ENCODE results near the gene FAM107B. TPM values are rescaled to one million over a fixed set of nuclear protein-coding genes. Genes with fewer than 3 reads are reported as not detected.

The FAM107B gene
- total and polyA plus RNA-seq, 2 of the 4 experiments (the other 2 are of a cell fraction): 26.4 to 27.1 TPM

DNA sequence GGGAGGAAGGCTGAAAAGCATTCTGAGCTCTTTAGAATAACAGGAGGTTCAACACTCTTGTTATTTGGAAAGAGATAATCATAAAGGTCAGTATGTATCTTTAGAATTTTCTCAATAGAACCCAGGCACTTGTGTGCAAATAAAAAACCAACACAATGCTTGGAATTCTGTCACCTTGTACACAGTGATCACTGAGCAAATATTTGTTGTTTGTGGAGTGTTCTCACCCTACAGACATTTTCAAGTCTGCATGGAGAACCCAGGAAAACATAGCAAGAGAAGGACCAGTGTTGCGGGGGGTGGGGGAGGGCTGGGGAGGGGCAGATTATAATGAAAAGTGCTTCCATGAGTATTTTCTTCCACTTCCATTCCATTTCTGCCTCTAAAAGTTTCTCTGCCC lies 87.4 kb downstream of the FAM107B start:
- Histone ChIP-seq H3K4me2 (ENCODE audit: low read depth, low read length) (no peak overlapping the region), H3K9me1 (ENCODE audit: insufficient read depth, low read length) (peaks cover 12% of the 10 kb centered on the region), H3K9ac (ENCODE audit: low read depth, low read length) (no peak overlapping the region), H3K79me1 (ENCODE audit: low read depth in 1 of 2, low read length in 2 of 2) (no peaks in the 10 kb centered on the region), H3K18ac (ENCODE audit: low read depth, low read length) (no peak overlapping the region), H2BK15ac (ENCODE audit: low read depth, low read length) (no peak overlapping the region), H3K4ac (ENCODE audit: low read depth, low read length) (no peak overlapping the region), H3K14ac (replicated peaks; ENCODE audit: low read depth, low read length) (0 out of 2 replicates have a peak overlapping the region, but pooled peaks have one; percentile 3), H3K36me3 (ENCODE audit: control insufficient read depth, insufficient read depth, low read length) (no peaks in the 10 kb centered on the region), H3K27ac (ENCODE audit: insufficient read depth, low read length) (no peak overlapping the region), H4K20me1 (ENCODE audit: insufficient read depth, low read length) (no peaks in the 10 kb centered on the region), H4K8ac (ENCODE audit: low read depth in 2 of 2, low read length in 2 of 2) (no peak overlapping the region), H3K9me3 (ENCODE audit: control insufficient read depth, insufficient read depth, low read length) (no peaks in the 10 kb centered on the region), H2BK20ac (ENCODE audit: low read depth, low read length) (no peak overlapping the region; the same call in 1 of the 2 replicates), H2AK5ac (ENCODE audit: low read depth, low read length) (no peak overlapping the region), H4K5ac (ENCODE audit: low read depth, low read length) (no peak overlapping the region), H2AFZ (replicated peaks; ENCODE audit: low read length, poor library complexity) (no peak overlapping the region), H3K56ac (ENCODE audit: extremely low read depth, insufficient read depth, low read length) (no peak overlapping the region), H2BK5ac (ENCODE audit: low read depth, low read length, poor library complexity, severe bottlenecking) (no peak overlapping the region), H3K27me3 (ENCODE audit: control insufficient read depth, insufficient read depth, low read length) (no peaks in the 10 kb centered on the region), H3K23ac (ENCODE audit: low read depth, low read length) (no peak overlapping the region), H2BK120ac (ENCODE audit: low read depth, low read length) (no peak overlapping the region), H2AK9ac (replicated peaks; ENCODE audit: low read depth, low read length, poor library complexity) (no peak overlapping the region), H3K4me1 (ENCODE audit: control insufficient read depth, insufficient read depth, low read length) (peaks cover 1% of the 10 kb centered on the region; the same call in 1 of the 2 replicates), H4K91ac (ENCODE audit: insufficient read depth, low read depth, low read length) (no peak overlapping the region), H3K4me3 (ENCODE audit: insufficient read depth, low read depth, low read length) (no peak overlapping the region)
- DNase-seq (no peak), ATAC-seq (ENCODE audit: low read depth) (no peak)
- in situ Hi-C loops (cut with MboI; ENCODE audit: low sequenced_read_pairs) (no loop called here), dilution Hi-C loops (cut with HindIII; ENCODE audit: low sequenced_read_pairs, unreplicated experiment) (no loop called here), intact Hi-C loops (cut with micrococcal nuclease) (no loop called here)
- WGBS, 2 experiments (ENCODE audit: extremely low coverage in 2 of 2, insufficient read length in 1 of 2): no CpG with 5 or more reads among the region's 1 CpG
- ChIA-PET CTCF (no interaction called here), POLR2A (ENCODE audit: unreplicated experiment) (no interaction called here)
- BruUV-seq (replicated peaks): no TSS peak
- TF ChIP-seq RFX5 (IDR thresholded peaks at IDR 0.05; ENCODE audit: low read depth, low read length): no peak
- no peak for TF ChIP-seq FOS (IDR thresholded peaks at IDR 0.05; ENCODE audit: low read depth, low read length)
- TF ChIP-seq CHD1 (IDR thresholded peaks at IDR 0.05; ENCODE audit: low read depth, low read length): no peak
- TF ChIP-seq CEBPB (IDR thresholded peaks at IDR 0.05; ENCODE audit: low read depth, low read length): no peak
- no peak for TF ChIP-seq POLR2A (IDR thresholded peaks at IDR 0.05; ENCODE audit: low read depth, low read length)

All from IMR-90 (cell line).